Omental fat pad (tissue), 4 donors: Measurements from ENCODE around the gene RBM47. TPM values are rescaled to one million over a fixed set of nuclear protein-coding genes. Genes with fewer than 3 reads are reported as not detected.
"Not testable (repeated sequence)": the region's sequence is repeated elsewhere in the genome, so short reads cannot be mapped to it uniquely, and the experiment has no call there.

Experiments
- ATAC-seq: fragments of 150-250 bp; one replicate; pipeline ENCODE4 v1.9.1; 2016; ENCODE audit warnings: mild to moderate bottlenecking, moderate library complexity; ENCODE audit not compliant: low FRiP score
- DNase-seq: peaks from one replicate; pipeline ENCODE4 v3.0.0-alpha.2; 2019; ENCODE audit warnings: low spot score
- total RNA-seq, 4 donors: library from RNA; depleted of rRNA; stranded (reverse); fragments of >200 nt; gene quantifications; one replicate each; pipeline ENCODE4 v1.1.0, GENCODE V29; 2016
- TF ChIP-seq, protein P1 (sequence below), 3 donors: fragments of 450-650 bp; IDR thresholded peaks; one replicate each; pipeline ENCODE4 v1.5.1; 2016 to 2017; ENCODE audit warnings: antibody characterized with exemption in 3 of 3, mild to moderate bottlenecking in 3 of 3, moderate library complexity in 2 of 3

Gene RBM47
- total RNA-seq, 4 donors from 2014 or later = 51.0 to 124 (median 55.5) TPM

DNA sequence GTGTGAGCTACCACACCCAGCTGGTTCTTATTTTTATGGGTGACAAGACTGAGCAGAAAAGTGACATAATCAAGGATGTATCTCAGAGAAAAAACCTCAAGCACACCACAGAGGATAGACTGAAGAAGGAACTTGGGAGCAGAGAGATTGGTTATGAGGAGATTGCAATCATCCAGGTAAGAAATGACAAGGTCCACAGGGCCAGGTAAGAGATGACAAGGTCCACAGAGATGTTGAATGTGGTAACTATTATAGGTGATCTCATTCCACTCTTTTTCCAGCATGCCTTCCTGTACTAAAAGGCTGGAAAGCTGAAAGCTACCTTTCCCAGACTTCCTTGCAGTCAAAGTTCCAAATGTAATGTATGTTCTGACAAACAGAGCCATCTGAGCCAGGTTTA lies 15.9 kb upstream of the RBM47 start:
- TF ChIP-seq, protein P1, sequence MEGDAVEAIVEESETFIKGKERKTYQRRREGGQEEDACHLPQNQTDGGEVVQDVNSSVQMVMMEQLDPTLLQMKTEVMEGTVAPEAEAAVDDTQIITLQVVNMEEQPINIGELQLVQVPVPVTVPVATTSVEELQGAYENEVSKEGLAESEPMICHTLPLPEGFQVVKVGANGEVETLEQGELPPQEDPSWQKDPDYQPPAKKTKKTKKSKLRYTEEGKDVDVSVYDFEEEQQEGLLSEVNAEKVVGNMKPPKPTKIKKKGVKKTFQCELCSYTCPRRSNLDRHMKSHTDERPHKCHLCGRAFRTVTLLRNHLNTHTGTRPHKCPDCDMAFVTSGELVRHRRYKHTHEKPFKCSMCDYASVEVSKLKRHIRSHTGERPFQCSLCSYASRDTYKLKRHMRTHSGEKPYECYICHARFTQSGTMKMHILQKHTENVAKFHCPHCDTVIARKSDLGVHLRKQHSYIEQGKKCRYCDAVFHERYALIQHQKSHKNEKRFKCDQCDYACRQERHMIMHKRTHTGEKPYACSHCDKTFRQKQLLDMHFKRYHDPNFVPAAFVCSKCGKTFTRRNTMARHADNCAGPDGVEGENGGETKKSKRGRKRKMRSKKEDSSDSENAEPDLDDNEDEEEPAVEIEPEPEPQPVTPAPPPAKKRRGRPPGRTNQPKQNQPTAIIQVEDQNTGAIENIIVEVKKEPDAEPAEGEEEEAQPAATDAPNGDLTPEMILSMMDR (IDR thresholded peaks at IDR 0.05) = no peak
- ATAC-seq = no peak
- DNase-seq = no peak

DNA sequence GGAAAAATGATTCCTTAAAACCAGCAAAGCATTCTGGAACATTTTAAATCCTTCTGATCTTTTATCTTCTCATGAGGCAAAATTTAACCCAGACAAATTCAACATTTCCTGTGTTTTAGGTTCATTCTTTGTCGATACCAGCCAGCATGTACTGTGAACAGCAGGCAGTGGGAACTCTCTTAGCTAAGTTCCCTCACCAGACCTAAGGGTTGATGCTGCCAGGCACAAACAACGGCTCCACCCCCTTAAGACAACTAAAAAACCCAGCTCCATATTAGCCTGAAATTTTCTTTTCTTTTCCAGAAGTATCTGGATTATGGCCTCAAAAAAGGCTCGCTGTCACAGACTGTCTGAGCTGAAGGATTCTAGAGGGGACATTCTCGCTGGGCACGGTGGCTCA lies 2.4 kb upstream of the RBM47 start:
- ATAC-seq (no peak), DNase-seq (no peak)
- TF ChIP-seq, protein P1 (IDR thresholded peaks at IDR 0.05) = no peak

DNA sequence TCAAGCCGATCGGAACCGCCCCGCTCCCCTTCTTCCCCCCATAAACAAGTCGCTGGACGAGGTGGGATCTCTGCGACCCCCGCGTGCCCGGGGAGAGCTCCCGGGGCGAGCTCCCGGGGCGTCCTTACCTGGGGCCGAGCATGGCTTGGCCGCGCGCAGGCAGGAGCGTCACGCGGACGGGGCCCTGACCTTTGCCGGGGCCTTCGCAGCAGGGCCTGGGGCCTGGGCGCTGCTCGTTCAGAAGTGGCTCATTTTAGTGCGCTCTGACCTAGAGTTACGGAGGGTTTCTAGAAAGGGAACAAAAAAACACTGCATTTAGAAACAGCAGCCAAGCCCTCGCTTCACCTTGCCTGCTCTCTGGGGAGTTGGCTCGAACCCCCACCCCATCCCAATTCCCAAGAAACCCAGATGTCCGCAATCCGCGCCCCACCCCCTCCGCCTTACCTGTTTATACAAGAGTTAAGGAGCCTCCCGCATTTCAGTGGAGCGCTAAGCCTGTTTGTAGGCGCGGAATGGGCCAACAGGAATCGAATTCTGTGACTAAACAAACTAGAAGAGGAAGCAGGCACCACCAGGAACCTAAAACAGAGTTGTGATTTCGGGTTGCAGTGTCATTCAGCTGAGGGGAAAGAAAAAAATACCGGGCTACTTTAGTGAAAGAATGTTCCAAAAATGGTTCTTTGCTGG lies 814 bp upstream of the RBM47 start:
- ATAC-seq (peak; percentile 13), DNase-seq (no peak)
- TF ChIP-seq, protein P1 (IDR thresholded peaks at IDR 0.05) = no peak

DNA sequence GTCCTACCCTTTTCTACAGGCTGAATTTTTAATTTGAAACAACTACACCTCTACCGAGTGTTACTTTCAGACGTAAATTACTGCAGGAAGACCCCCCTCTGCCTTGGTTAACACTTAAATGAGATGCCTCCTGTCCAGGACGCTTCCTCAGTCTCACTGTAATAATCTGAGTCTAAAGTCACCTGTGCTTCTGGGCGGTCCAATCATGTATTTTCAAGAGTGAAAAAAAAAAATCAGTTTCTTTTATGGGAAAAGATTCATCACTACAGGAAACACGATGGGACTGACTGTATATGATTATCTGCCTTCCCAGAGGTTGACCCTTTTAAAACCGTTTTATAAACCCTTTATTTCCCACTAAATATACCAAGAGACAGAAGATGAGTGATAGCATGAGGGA lies 776 bp downstream of the RBM47 start:
- DNase-seq (no peak), ATAC-seq (no peak)
- TF ChIP-seq, protein P1 (IDR thresholded peaks at IDR 0.05) = no peak

DNA sequence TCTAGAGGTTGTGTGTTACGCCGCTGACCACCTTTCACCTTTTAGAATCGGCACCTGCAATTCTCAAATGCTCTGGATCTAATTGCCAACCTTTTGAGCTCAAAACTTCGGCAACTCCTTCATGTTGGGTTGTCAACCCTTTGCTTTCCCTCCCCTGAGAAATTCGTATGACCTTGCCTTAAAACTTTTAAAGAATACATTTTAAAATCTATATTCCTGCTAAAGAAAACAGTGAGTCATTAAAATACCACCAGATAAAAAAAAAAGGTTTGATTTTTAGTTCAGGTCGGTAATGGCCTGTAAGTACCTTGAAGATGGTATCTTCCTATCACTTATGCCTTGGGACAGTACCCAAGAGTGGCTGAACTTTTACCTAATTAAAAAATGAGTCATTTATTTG lies 1.3 kb downstream of the RBM47 start:
- not testable (repeated sequence) for DNase-seq, ATAC-seq

DNA sequence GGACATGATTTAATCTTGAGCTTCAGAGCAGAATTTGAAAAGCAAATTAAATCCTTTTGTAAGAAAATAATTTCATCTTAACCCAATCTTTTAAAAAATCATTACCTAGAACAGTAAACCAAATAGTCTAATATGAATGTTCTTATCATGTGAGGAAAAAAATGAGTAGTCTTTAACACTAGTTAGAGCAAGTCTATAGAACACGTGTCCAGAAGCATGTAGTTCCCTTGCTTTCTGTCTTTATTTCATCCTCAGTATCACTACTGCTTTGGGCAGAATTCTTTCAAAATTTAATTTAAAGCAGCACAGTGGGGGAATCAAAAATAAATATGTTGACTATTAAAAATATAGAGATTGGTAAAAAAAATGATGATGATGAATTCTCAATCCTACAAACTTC lies 2.1 kb downstream of the RBM47 start:
- no peak for ATAC-seq
- TF ChIP-seq, protein P1 (IDR thresholded peaks at IDR 0.05) = no peak
- DNase-seq = no peak

DNA sequence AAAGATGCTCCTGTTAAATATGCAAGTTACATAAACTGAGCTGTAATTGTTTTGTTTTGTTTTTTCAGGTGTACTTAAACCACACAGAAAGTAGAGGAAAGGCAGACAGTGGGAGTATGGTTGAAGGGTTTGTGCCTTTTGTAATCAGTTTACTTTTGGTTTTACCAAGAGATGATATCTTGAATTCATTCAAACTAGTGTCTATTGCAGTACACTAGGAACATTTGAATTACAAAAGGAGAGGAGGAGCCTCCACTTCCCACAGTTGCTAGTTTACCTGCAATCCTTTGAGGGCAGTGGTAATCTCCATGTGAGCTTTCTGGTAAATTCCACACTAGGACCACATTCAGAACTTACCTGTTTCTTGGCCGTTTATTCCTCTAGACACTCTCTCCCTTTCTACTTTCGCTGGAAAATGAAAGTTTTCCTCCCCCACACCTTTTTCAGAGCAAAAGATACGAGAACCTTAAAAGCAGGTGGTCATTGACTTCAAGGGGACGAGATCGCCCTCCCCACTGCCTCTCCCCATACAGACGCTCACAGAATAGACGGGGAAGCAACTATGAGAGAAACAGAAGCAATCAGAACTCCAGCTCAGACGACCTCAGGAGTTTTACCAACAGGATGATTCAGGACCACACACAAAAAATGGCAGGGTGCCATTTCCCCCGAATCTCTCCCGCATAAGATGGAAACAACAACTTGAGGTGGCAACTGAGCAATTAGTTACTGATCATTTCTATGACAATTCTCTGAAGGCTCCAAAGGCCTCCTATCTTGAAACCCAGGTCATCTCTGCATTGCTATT lies 3.3 kb downstream of the RBM47 start:
- TF ChIP-seq, protein P1 (IDR thresholded peaks at IDR 0.05) = no peak
- DNase-seq (peak; percentile 49), ATAC-seq (no peak)
